ENCODE data around the gene MICU1. TPM values are rescaled to one million over a fixed set of nuclear protein-coding genes. Genes with fewer than 3 reads are reported as not detected.

Gene MICU1
- total and polyA plus RNA-seq, 8 donors: 25.9 to 212 (median 42.4) TPM

DNA sequence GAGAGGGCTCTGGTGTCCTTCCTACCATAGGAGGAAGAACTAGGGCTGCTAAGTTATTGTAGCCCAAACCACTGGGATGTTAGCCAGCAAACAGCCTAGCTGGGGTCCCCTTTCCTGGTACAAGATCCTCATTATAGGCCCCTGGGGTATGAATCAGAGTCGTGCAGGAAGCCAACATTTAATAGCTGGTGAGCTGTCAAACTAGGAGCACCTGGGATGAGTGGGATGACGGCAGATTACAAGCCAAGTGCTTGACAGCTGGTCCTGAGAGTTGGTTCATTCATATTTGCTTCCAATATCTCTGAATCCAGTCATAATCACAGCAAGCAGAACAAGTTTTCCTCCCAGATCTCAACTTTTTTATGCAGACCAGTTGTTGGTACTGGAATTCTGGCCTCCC lies 246.1 kb downstream of the MICU1 start:
- TF ChIP-seq, protein P1, sequence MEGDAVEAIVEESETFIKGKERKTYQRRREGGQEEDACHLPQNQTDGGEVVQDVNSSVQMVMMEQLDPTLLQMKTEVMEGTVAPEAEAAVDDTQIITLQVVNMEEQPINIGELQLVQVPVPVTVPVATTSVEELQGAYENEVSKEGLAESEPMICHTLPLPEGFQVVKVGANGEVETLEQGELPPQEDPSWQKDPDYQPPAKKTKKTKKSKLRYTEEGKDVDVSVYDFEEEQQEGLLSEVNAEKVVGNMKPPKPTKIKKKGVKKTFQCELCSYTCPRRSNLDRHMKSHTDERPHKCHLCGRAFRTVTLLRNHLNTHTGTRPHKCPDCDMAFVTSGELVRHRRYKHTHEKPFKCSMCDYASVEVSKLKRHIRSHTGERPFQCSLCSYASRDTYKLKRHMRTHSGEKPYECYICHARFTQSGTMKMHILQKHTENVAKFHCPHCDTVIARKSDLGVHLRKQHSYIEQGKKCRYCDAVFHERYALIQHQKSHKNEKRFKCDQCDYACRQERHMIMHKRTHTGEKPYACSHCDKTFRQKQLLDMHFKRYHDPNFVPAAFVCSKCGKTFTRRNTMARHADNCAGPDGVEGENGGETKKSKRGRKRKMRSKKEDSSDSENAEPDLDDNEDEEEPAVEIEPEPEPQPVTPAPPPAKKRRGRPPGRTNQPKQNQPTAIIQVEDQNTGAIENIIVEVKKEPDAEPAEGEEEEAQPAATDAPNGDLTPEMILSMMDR (IDR thresholded peaks at IDR 0.05): no peak
- TF ChIP-seq EP300 (IDR thresholded peaks at IDR 0.05): no peak
- TF ChIP-seq POLR2AphosphoS5 (IDR thresholded peaks at IDR 0.05): no peak
- TF ChIP-seq POLR2A (IDR thresholded peaks at IDR 0.05): no peak
- WGBS, 5 donors: 75 to 93% (median 83%) methylated on average over 2 of the region's 2 CpGs
- no peaks in the 10 kb centered on the region for H3K9me3 ChIP-seq
- DNase-seq: no peak
- no peak overlapping the region for H3K27ac ChIP-seq
- no peaks in the 10 kb centered on the region for H3K27me3 ChIP-seq
- H3K4me3 ChIP-seq: no peak overlapping the region
- no peaks in the 10 kb centered on the region for H3K4me1 ChIP-seq
- H3K36me3 ChIP-seq: peaks cover 0 to 31% (median 22%) of the 10 kb centered on the region in 4 donors
- intact Hi-C loops (cut with DNase I; ENCODE audit: low total_unique reads): no loop called here

DNA sequence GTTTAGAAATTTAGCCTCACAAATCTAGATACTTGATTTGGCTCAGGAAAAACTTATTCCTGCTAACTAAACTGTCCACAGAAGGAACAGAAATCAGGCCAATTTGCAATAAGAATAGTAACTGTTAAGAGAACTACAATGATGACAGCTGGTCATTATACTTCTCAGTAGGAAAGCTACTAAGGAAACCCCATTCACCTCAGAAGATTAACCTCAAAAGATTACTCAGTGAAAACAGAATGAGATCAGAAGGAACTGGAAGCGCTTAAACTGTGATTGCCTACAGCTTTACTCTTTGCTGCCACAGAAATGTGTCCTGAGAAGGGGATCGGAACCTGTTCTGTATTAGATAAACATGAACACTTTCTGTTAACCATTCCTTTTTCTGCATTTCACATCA lies 246.8 kb downstream of the MICU1 start:
- Histone ChIP-seq H3K36me3 (peaks cover 0 to 35% (median 29%) of the 10 kb centered on the region in 4 donors), H3K27ac (no peak overlapping the region), H3K4me3 (no peak overlapping the region), H3K4me1 (no peaks in the 10 kb centered on the region), H3K27me3 (no peaks in the 10 kb centered on the region), H3K9me3 (no peaks in the 10 kb centered on the region)
- 91 to 94% (median 93%) methylated on average over 2 of the region's 2 CpGs for WGBS, 5 donors
- TF ChIP-seq EP300 (IDR thresholded peaks at IDR 0.05) (no peak), POLR2A (IDR thresholded peaks at IDR 0.05) (no peak), POLR2AphosphoS5 (IDR thresholded peaks at IDR 0.05) (no peak)
- TF ChIP-seq, protein P1 (IDR thresholded peaks at IDR 0.05): no peak
- intact Hi-C loops (cut with DNase I; ENCODE audit: low total_unique reads): no loop called here
- no peak for DNase-seq

DNA sequence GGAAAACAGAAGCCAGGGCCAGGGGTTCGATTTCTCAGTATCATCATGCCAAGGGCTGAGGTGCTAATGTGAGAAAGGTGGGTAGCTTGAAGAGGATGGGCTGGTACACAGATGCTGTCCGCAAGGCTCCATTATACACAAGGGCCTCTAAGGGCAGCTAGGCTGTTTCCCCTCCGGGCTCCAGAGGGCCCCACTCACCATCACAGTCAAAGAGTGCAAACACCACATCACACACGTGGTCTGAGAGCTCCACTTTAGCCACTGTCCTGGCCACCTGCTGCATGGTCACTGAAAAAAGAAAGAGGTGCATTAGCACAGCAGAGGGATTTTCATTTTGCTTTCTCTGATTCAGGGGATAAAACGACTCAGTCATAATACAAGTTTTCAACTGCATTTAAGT lies 250.3 kb downstream of the MICU1 start:
- TF ChIP-seq, protein P1 (IDR thresholded peaks at IDR 0.05): peak in 1 of 7 experiments; percentile 11
- no peak for TF ChIP-seq EP300 (IDR thresholded peaks at IDR 0.05)
- Histone ChIP-seq H3K27ac (no peak overlapping the region), H3K9me3 (no peaks in the 10 kb centered on the region), H3K36me3 (peaks cover 0 to 56% (median 49%) of the 10 kb centered on the region in 4 donors), H3K4me1 (peaks cover 0 to 3% (median 0%) of the 10 kb centered on the region in 4 donors), H3K27me3 (no peaks in the 10 kb centered on the region), H3K4me3 (no peak overlapping the region)
- WGBS, 5 donors: 58 to 67% (median 63%) methylated on average over 5 of the region's 5 CpGs
- peak in 1 of 2 donors; percentile 64 for DNase-seq
- intact Hi-C loops (cut with DNase I; ENCODE audit: low total_unique reads): no loop called here

DNA sequence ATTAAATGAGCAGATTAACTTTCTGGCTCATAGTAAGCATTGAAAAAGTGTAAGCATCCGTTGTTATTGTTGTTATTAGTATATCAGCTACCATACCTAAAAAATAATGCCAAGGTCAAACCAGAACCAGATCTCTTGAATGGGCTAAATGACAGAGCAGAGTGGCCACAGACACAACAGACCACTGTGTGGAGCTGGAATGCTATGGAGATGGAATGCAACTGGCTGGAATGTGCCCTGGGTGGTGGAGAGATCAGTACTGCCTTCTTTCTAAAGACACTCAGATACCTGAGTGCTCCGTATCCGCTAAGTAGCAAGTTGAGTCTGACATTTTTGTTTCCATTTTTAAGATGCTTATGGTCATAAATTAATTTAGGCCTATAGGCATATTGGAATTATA lies 250.7 kb downstream of the MICU1 start:
- Histone ChIP-seq H3K36me3 (peaks cover 0 to 56% (median 49%) of the 10 kb centered on the region in 4 donors), H3K4me3 (no peak overlapping the region), H3K27me3 (no peaks in the 10 kb centered on the region), H3K9me3 (no peaks in the 10 kb centered on the region), H3K27ac (no peak overlapping the region), H3K4me1 (peaks cover 0 to 5% (median 0%) of the 10 kb centered on the region in 4 donors)
- intact Hi-C loops (cut with DNase I; ENCODE audit: low total_unique reads): no loop called here
- no peak for DNase-seq
- whole genome bisulfite sequencing, 5 donors: 71 to 96% (median 94%) methylated on average over 3 of the region's 3 CpGs
- TF ChIP-seq POLR2A (IDR thresholded peaks at IDR 0.05) (no peak), POLR2AphosphoS5 (IDR thresholded peaks at IDR 0.05) (no peak), EP300 (IDR thresholded peaks at IDR 0.05) (no peak)

DNA sequence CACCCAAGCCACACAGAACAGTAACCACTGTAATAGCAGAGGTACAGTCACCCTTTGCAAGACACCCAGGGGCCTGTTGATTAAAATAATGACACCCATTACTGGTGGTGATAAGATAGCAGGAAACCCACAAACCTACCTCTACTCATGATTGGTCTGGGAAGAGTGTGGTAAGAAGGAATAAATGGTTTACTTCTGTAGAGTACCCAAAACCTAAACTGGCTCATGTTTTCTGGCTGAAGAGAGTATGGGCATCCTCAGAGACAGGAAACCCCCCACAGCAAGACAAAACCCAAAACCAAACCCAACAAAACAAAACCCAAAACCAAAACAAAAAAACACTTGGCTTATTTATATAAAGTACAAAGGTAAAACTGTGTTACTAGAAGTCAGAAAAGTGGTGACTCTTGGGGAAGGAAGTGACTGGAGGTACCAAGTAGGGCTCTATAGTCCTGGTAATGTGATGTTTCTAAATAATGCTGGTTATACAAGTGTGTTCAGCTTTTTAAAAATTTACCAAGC lies 255.6 kb downstream of the MICU1 start:
- H3K27ac ChIP-seq: no peak overlapping the region
- no peaks in the 10 kb centered on the region for H3K27me3 ChIP-seq
- H3K9me3 ChIP-seq: no peaks in the 10 kb centered on the region
- no peak for DNase-seq
- H3K4me3 ChIP-seq: no peak overlapping the region
- H3K36me3 ChIP-seq: peaks cover 13 to 73% (median 67%) of the 10 kb centered on the region in 4 donors
- peaks cover 0 to 5% (median 0%) of the 10 kb centered on the region in 4 donors for H3K4me1 ChIP-seq
- TF ChIP-seq EP300 (IDR thresholded peaks at IDR 0.05) (no peak), POLR2A (IDR thresholded peaks at IDR 0.05) (no peak), POLR2AphosphoS5 (IDR thresholded peaks at IDR 0.05) (no peak)
- TF ChIP-seq, protein P1 (IDR thresholded peaks at IDR 0.05): no peak
- intact Hi-C loops (cut with DNase I; ENCODE audit: low total_unique reads): no loop called here
